HepG2 (cell line): Measurements from ENCODE around the gene PLIN4.

Source experiments
- ERF ChIP-seq: IDR thresholded peaks from 2 replicates; pipeline ENCODE4 v1.6.1; 2018; ENCODE audit warnings: missing biosample characterization, missing genetic modification reagents
- EZH2 ChIP-seq: conservative IDR thresholded peaks from 2 replicates; pipeline ENCODE4 v1.6.1; 2012; ENCODE audit warnings: mild to moderate bottlenecking, low read depth, low read length, moderate library complexity
- HDAC6 ChIP-seq: fragments of 200-600 bp; sonication (generic); IDR thresholded peaks from 2 replicates; pipeline ENCODE4 v1.7.0; 2017; ENCODE audit warnings: mild to moderate bottlenecking, antibody characterized with exemption, low read length, low read depth
- HHEX ChIP-seq: IDR thresholded peaks from 2 replicates; pipeline ENCODE4 v1.6.1; 2016; ENCODE audit warnings: control low read depth
- NPAS2 ChIP-seq: sonication (generic); formaldehyde crosslinking; IDR thresholded peaks from 2 replicates; pipeline ENCODE4 v1.8.0; 2022; ENCODE audit warnings: mild to moderate bottlenecking, missing genetic modification reagents, borderline replicate concordance
- PHF8 ChIP-seq: sonication (generic); formaldehyde crosslinking; IDR thresholded peaks from 2 replicates; pipeline ENCODE4 v1.5.0; 2020; ENCODE audit warnings: missing genetic modification reagents
- RBM22 ChIP-seq: fragments of 200-400 bp; formaldehyde crosslinking; optimal IDR thresholded peaks from 2 replicates; pipeline ENCODE3; 2017; ENCODE audit warnings: mild to moderate bottlenecking, low read length, moderate library complexity
- RFX1 ChIP-seq: fragments of 450-650 bp; IDR thresholded peaks from 2 replicates; pipeline ENCODE4 v1.6.1; 2017
- TCF7L2 ChIP-seq: IDR thresholded peaks from 2 replicates; pipeline ENCODE4 v1.6.1; 2011; ENCODE audit warnings: mild to moderate bottlenecking, low read depth, low read length, moderate library complexity
- ZBTB21 ChIP-seq: sonication (generic); formaldehyde crosslinking; IDR thresholded peaks from 2 replicates; pipeline ENCODE4 v1.4.0; 2020; ENCODE audit warnings: missing genetic modification reagents
- ZNF747 ChIP-seq: sonication (generic); formaldehyde crosslinking; IDR thresholded peaks from 2 replicates; pipeline ENCODE4 v1.8.1; 2023; ENCODE audit warnings: missing genetic modification reagents, mild to moderate bottlenecking, borderline replicate concordance
- TF ChIP-seq, protein P1 (sequence below): sonication (generic); formaldehyde crosslinking; IDR thresholded peaks from 2 replicates; pipeline ENCODE4 v1.5.0; 2020; ENCODE audit warnings: mild to moderate bottlenecking, missing genetic modification reagents, moderate library complexity
- TF ChIP-seq, protein P2 (sequence below): sonication (generic); formaldehyde crosslinking; IDR thresholded peaks from 2 replicates; pipeline ENCODE4 v1.4.0; 2020; ENCODE audit warnings: missing genetic modification reagents, borderline replicate concordance

DNA sequence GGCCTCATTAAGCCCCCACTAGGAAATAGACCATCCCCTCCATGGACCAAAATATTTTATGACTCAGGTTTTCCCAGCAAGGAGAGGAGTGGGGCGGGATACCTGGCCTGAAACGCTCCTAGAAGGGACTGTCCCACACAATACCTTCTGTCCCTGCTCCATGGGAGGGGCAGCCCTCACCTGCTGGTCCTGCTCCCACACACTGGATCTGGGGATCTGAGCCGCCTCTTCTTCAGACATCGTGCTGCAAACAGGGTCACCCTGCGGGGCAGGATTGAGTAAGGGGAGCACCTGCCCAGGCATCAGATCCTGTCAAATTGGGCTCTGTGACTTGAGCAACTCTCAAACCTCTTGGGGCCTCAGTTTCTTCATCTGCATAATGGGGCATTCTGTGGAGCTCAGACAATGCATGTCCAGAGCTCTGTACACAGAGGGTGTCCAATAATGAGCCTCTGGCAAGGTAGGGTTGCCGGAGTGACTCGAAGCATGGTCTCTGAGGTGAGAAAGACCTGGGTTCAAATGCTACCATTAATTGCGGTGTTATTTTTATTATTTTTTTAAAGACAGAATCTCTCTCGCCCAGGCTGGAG lies 15.6 kb upstream of the PLIN4 start:
- TF ChIP-seq ERF (no peak), RFX1 (no peak), RBM22 (no peak), HHEX (CRISPR knock-in tag) (no peak), PHF8 (CRISPR knock-in tag) (no peak), NPAS2 (no peak), TCF7L2 (no peak), ZNF747 (CRISPR knock-in tag) (no peak), ZBTB21 (CRISPR knock-in tag) (no peak), HDAC6 (no peak), EZH2 (no peak)
- TF ChIP-seq, protein P1, sequence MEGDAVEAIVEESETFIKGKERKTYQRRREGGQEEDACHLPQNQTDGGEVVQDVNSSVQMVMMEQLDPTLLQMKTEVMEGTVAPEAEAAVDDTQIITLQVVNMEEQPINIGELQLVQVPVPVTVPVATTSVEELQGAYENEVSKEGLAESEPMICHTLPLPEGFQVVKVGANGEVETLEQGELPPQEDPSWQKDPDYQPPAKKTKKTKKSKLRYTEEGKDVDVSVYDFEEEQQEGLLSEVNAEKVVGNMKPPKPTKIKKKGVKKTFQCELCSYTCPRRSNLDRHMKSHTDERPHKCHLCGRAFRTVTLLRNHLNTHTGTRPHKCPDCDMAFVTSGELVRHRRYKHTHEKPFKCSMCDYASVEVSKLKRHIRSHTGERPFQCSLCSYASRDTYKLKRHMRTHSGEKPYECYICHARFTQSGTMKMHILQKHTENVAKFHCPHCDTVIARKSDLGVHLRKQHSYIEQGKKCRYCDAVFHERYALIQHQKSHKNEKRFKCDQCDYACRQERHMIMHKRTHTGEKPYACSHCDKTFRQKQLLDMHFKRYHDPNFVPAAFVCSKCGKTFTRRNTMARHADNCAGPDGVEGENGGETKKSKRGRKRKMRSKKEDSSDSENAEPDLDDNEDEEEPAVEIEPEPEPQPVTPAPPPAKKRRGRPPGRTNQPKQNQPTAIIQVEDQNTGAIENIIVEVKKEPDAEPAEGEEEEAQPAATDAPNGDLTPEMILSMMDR, result no peak
- TF ChIP-seq, protein P2, sequence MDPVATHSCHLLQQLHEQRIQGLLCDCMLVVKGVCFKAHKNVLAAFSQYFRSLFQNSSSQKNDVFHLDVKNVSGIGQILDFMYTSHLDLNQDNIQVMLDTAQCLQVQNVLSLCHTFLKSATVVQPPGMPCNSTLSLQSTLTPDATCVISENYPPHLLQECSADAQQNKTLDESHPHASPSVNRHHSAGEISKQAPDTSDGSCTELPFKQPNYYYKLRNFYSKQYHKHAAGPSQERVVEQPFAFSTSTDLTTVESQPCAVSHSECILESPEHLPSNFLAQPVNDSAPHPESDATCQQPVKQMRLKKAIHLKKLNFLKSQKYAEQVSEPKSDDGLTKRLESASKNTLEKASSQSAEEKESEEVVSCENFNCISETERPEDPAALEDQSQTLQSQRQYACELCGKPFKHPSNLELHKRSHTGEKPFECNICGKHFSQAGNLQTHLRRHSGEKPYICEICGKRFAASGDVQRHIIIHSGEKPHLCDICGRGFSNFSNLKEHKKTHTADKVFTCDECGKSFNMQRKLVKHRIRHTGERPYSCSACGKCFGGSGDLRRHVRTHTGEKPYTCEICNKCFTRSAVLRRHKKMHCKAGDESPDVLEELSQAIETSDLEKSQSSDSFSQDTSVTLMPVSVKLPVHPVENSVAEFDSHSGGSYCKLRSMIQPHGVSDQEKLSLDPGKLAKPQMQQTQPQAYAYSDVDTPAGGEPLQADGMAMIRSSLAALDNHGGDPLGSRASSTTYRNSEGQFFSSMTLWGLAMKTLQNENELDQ (CRISPR knock-in tag), result no peak
